Measurements from ENCODE around the gene SDHAF2.

Gene SDHAF2

GRCh38 chr11:61484541-61484940 is 54.6 kb downstream of the SDHAF2 start:
- TF ChIP-seq CTCF (IDR thresholded peaks at IDR 0.05; ENCODE audit: extremely low read depth, missing control alignments), result no peak
- DNase-seq (ENCODE audit: low spot score), result no peak

GRCh38 chr11:61485080-61485479 is 55.2 kb downstream of the SDHAF2 start:
- no peak for TF ChIP-seq CTCF (IDR thresholded peaks at IDR 0.05; ENCODE audit: extremely low read depth, missing control alignments)
- no peak for DNase-seq (ENCODE audit: low spot score)

- no peak for TF ChIP-seq CTCF (IDR thresholded peaks at IDR 0.05; ENCODE audit: extremely low read depth, missing control alignments)
- DNase-seq (ENCODE audit: low spot score), result no peak
Observed at GRCh38 chr11:61486011-61486620, 56.2 kb downstream of the SDHAF2 start.

GRCh38 chr11:61486779-61487178 is 56.9 kb downstream of the SDHAF2 start:
- DNase-seq (ENCODE audit: low spot score), result no peak

GRCh38 chr11:61487342-61488025 is 57.6 kb downstream of the SDHAF2 start:
- no peak for TF ChIP-seq CTCF (IDR thresholded peaks at IDR 0.05; ENCODE audit: extremely low read depth, missing control alignments)
- no peak for DNase-seq (ENCODE audit: low spot score)

More at GRCh38 chr11:61486779-61487178, 56.9 kb downstream of the SDHAF2 start:
- no peak for TF ChIP-seq CTCF (IDR thresholded peaks at IDR 0.05; ENCODE audit: extremely low read depth, missing control alignments)

- no peak for TF ChIP-seq CTCF (IDR thresholded peaks at IDR 0.05; ENCODE audit: extremely low read depth, missing control alignments)
- DNase-seq (ENCODE audit: low spot score), result no peak
Observed at GRCh38 chr11:61488651-61489291, 58.8 kb downstream of the SDHAF2 start.

Data from GM20000 (cell line).